Fibroblast of villous mesenchyme (primary cell): Measurements from ENCODE around the gene ADAM10. TPM values are rescaled to one million over a fixed set of nuclear protein-coding genes. Genes with fewer than 3 reads are reported as not detected.
A peak's percentile ranks its signal among the peaks of the same experiment; 100 is the strongest.

ENCODE experiments used
- DNase-seq: peaks from one replicate; pipeline ENCODE4 v3.0.0-alpha.2; 2010; ENCODE audit warnings: low read depth
- H3K4me3 ChIP-seq: 2 replicates; pipeline ENCODE4 v1.5.1; 2011; ENCODE audit warnings: low read depth, mild to moderate bottlenecking, low read length
- CTCF ChIP-seq: IDR thresholded peaks from 2 replicates; pipeline ENCODE4 v1.5.1; 2012; ENCODE audit warnings: low read depth, mild to moderate bottlenecking, low read length; ENCODE audit not compliant: insufficient read depth
- total RNA-seq: library from RNA; depleted of rRNA; stranded (reverse); fragments of >200 nt; gene quantifications from 2 replicates; pipeline ENCODE4 v1.2.3, GENCODE V29; 2012

ADAM10 gene
- total RNA-seq, 1 donor = 200 TPM

GRCh38 chr15:58602823-58603222, 146.7 kb downstream of the ADAM10 start:
- no peak for DNase-seq
- TF ChIP-seq CTCF = no peak

GRCh38 chr15:58598829-58599210, 150.7 kb downstream of the ADAM10 start:
- no peak for DNase-seq
- TF ChIP-seq CTCF = no peak
- H3K4me3 ChIP-seq = no peak overlapping the region

More at GRCh38 chr15:58602823-58603222, 146.7 kb downstream of the ADAM10 start:
- no peak overlapping the region for H3K4me3 ChIP-seq

- DNase-seq = no peak
- no peak overlapping the region for H3K4me3 ChIP-seq
- no peak for TF ChIP-seq CTCF
Observed at GRCh38 chr15:58597943-58598828, 151.3 kb downstream of the ADAM10 start.

- H3K4me3 ChIP-seq = no peak overlapping the region
- DNase-seq = peak; percentile 50
- no peak for TF ChIP-seq CTCF
Observed at GRCh38 chr15:58595516-58596263, 153.8 kb downstream of the ADAM10 start.

- TF ChIP-seq CTCF = no peak
- no peak overlapping the region for H3K4me3 ChIP-seq
- no peak for DNase-seq
Observed at GRCh38 chr15:58594898-58595297, 154.6 kb downstream of the ADAM10 start.

GRCh38 chr15:58593870-58594269, 155.6 kb downstream of the ADAM10 start:
- no peak for TF ChIP-seq CTCF
- no peak overlapping the region for H3K4me3 ChIP-seq
- no peak for DNase-seq
